Neural cell (in vitro differentiated cells): ENCODE measurements around the gene TIMM22.

Experiments used
- EP300 ChIP-seq: fragments of 450-650 bp; conservative IDR thresholded peaks from 2 replicates; pipeline ENCODE4 v1.6.1; 2014; ENCODE audit warnings: antibody characterized with exemption, mild to moderate bottlenecking, moderate library complexity; ENCODE audit not compliant: poor library complexity, severe bottlenecking
- EZH2 ChIP-seq: fragments of 200-600, 300-800 bp; shearing (Covaris generic), sonication (generic); IDR thresholded peaks from 2 replicates; pipeline ENCODE4 v1.6.1; 2014; ENCODE audit warnings: antibody characterized with exemption, low read length, borderline replicate concordance, mild to moderate bottlenecking; ENCODE audit not compliant: insufficient read depth, poor library complexity, severe bottlenecking
- POLR2AphosphoS5 ChIP-seq: IDR thresholded peaks from 2 replicates; pipeline ENCODE4 v1.6.1; 2012
- TAF1 ChIP-seq: IDR thresholded peaks from 2 replicates; pipeline ENCODE4 v1.6.1; 2012; ENCODE audit warnings: low read depth
- TF ChIP-seq, protein P1 (sequence below): fragments of 450-650 bp; IDR thresholded peaks from 2 replicates; pipeline ENCODE4 v1.5.1; 2014; ENCODE audit warnings: antibody characterized with exemption, mild to moderate bottlenecking, moderate library complexity; ENCODE audit not compliant: poor library complexity, severe bottlenecking
- TF ChIP-seq, protein P2 (sequence below): IDR thresholded peaks from 2 replicates; pipeline ENCODE4 v1.6.1; 2012; ENCODE audit warnings: borderline replicate concordance

DNA sequence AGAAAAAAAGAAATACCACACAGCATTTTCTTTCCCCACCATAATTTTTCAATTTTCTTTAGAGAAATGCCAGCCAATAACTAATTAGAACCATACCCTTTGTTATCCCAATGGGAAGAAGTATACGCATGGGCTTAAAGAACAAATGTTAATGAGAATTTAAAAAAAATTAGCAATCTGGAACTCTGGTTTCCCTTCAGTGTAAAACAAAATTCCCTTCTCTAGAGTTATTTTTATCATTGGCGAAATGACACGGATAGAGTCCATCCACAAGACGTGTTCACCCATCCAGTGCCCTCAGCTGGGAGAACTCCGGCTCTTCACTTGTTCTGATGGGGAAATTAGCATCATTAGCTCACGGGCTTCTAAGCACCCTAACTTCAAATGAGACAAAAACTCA lies 20.6 kb upstream of the TIMM22 start:
- TF ChIP-seq, protein P1, sequence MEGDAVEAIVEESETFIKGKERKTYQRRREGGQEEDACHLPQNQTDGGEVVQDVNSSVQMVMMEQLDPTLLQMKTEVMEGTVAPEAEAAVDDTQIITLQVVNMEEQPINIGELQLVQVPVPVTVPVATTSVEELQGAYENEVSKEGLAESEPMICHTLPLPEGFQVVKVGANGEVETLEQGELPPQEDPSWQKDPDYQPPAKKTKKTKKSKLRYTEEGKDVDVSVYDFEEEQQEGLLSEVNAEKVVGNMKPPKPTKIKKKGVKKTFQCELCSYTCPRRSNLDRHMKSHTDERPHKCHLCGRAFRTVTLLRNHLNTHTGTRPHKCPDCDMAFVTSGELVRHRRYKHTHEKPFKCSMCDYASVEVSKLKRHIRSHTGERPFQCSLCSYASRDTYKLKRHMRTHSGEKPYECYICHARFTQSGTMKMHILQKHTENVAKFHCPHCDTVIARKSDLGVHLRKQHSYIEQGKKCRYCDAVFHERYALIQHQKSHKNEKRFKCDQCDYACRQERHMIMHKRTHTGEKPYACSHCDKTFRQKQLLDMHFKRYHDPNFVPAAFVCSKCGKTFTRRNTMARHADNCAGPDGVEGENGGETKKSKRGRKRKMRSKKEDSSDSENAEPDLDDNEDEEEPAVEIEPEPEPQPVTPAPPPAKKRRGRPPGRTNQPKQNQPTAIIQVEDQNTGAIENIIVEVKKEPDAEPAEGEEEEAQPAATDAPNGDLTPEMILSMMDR: no peak
- TF ChIP-seq EZH2: no peak
- no peak for TF ChIP-seq POLR2AphosphoS5
- no peak for TF ChIP-seq EP300
- TF ChIP-seq, protein P2, sequence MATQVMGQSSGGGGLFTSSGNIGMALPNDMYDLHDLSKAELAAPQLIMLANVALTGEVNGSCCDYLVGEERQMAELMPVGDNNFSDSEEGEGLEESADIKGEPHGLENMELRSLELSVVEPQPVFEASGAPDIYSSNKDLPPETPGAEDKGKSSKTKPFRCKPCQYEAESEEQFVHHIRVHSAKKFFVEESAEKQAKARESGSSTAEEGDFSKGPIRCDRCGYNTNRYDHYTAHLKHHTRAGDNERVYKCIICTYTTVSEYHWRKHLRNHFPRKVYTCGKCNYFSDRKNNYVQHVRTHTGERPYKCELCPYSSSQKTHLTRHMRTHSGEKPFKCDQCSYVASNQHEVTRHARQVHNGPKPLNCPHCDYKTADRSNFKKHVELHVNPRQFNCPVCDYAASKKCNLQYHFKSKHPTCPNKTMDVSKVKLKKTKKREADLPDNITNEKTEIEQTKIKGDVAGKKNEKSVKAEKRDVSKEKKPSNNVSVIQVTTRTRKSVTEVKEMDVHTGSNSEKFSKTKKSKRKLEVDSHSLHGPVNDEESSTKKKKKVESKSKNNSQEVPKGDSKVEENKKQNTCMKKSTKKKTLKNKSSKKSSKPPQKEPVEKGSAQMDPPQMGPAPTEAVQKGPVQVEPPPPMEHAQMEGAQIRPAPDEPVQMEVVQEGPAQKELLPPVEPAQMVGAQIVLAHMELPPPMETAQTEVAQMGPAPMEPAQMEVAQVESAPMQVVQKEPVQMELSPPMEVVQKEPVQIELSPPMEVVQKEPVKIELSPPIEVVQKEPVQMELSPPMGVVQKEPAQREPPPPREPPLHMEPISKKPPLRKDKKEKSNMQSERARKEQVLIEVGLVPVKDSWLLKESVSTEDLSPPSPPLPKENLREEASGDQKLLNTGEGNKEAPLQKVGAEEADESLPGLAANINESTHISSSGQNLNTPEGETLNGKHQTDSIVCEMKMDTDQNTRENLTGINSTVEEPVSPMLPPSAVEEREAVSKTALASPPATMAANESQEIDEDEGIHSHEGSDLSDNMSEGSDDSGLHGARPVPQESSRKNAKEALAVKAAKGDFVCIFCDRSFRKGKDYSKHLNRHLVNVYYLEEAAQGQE: no peak
- no peak for TF ChIP-seq TAF1
